NT2/D1 (cell line): ENCODE results near the gene ZFYVE27.

ENCODE experiments used
- SUZ12 ChIP-seq: IDR thresholded peaks from 2 replicates; pipeline ENCODE4 v1.6.1; 2011; ENCODE audit not compliant: insufficient read length, insufficient read depth; ENCODE audit errors: extremely low read depth
- YY1 ChIP-seq: IDR thresholded peaks from 2 replicates; pipeline ENCODE4 v1.6.1; 2011; ENCODE audit not compliant: insufficient read length, insufficient read depth
- ZNF274 ChIP-seq: IDR thresholded peaks from 2 replicates; pipeline ENCODE4 v1.6.1; 2011; ENCODE audit warnings: mild to moderate bottlenecking, low read depth, low read length

- TF ChIP-seq YY1 (no peak), ZNF274 (no peak), SUZ12 (no peak)
Observed at GRCh38 chr10:97707134-97707861, 29.6 kb upstream of the ZFYVE27 start.
